HepG2 (cell line): Measurements from ENCODE around the gene DNAJC9. TPM values are rescaled to one million over a fixed set of nuclear protein-coding genes. Genes with fewer than 3 reads are reported as not detected.

Experiments used
- ATAC-seq: fragments of 200-7000 bp; cut with Tn5 transposase; 3 replicates; pipeline ENCODE4 v1.9.1; 2020; ENCODE audit warnings: mild to moderate bottlenecking, moderate library complexity
- BruUV-seq: library from RNA; stranded (reverse); fragments of 400-500 nt; replicated peaks from 2 replicates; lab custom pipeline; 2021; lab: Mats Ljungman, UMichigan
- CTCF ChIA-PET: fragments of 300-600 bp; formaldehyde crosslinking; extraction: SDS; loops from one replicate; lab custom pipeline; 2021; ENCODE audit warnings: low total read pairs, inconsistent platforms, low intra/inter-chr PET ratio; lab: Yijun Ruan, JAX
- POLR2A ChIA-PET: fragments of 350-600 bp; sonication (Branson Sonifier 250); formaldehyde crosslinking; loops from one replicate; lab custom pipeline; 2020; ENCODE audit warnings: antibody characterized with exemption, inconsistent platforms; lab: Yijun Ruan, JAX
- DNase-seq: peaks from one replicate; pipeline ENCODE4 v3.0.0-alpha.2; 2015; ENCODE audit warnings: low spot score
- FAIRE-seq: peaks from 3 replicates; lab custom pipeline; 2011; peaks lifted over from hg19 to GRCh38; lab: Jason Lieb, UNC
- H2AFZ ChIP-seq: one replicate; pipeline ENCODE4 v1.6.1; 2011; ENCODE audit warnings: low read length, inconsistent platforms
- H3K27ac ChIP-seq: fragments of 300-600 bp; 3 replicates; pipeline ENCODE4 v1.8.0; 2011; ENCODE audit warnings: mixed run types, mild to moderate bottlenecking, mixed read lengths, low read length, inconsistent platforms; ENCODE audit not compliant: insufficient read depth; ENCODE audit errors: extremely low read length
- H3K27me3 ChIP-seq, 2 experiments: fragments of 200-600 bp in 1 of 2; 2 replicates in 1 of 2; 3 replicates in 1 of 2; pipeline versions ENCODE4 v1.6.0 to v1.8.0; 2011; ENCODE audit warnings: low read length in 2 of 2, mild to moderate bottlenecking in 2 of 2, moderate library complexity in 2 of 2, inconsistent platforms in 1 of 2; ENCODE audit not compliant: insufficient read depth in 2 of 2, control insufficient read depth in 1 of 2
- H3K36me3 ChIP-seq, 2 experiments: fragments of 200-600 bp in 1 of 2; replicated peaks in 1 of 2; 2 replicates in 1 of 2; 3 replicates in 1 of 2; pipeline versions ENCODE4 v1.5.1 to v1.8.0; 2011; ENCODE audit warnings: low read length in 2 of 2, inconsistent platforms in 1 of 2; ENCODE audit not compliant: insufficient read depth in 2 of 2, control insufficient read depth in 1 of 2
- H3K4me1 ChIP-seq: 2 replicates; pipeline ENCODE4 v1.5.1; 2012; ENCODE audit warnings: low read length, inconsistent platforms; ENCODE audit not compliant: insufficient read depth
- H3K4me2 ChIP-seq: 2 replicates; pipeline ENCODE4 v1.6.0; 2011; ENCODE audit warnings: low read depth, low read length, inconsistent platforms
- H3K4me3 ChIP-seq, 3 experiments: fragments of 200-600 bp in 1 of 3; sonication (generic), shearing (Covaris generic) in 1 of 3; replicated peaks in 1 of 3; 2 replicates each; pipeline ENCODE4 v1.5.1; 2011 to 2016; ENCODE audit warnings: low read length in 3 of 3, inconsistent platforms in 2 of 3, low read depth in 2 of 3, mild to moderate bottlenecking in 2 of 3, control low read depth in 1 of 3, mixed read lengths in 1 of 3; ENCODE audit not compliant: insufficient read depth in 1 of 3
- H3K79me2 ChIP-seq: one replicate; pipeline ENCODE4 v1.6.1; 2011; ENCODE audit warnings: low read length, inconsistent platforms; ENCODE audit not compliant: insufficient read depth
- H3K9ac ChIP-seq: 2 replicates; pipeline ENCODE4 v1.6.0; 2011; ENCODE audit warnings: mild to moderate bottlenecking, low read depth, low read length, inconsistent platforms; ENCODE audit not compliant: insufficient read depth
- H3K9me3 ChIP-seq: 2 replicates; pipeline ENCODE4 v1.5.1; 2012; ENCODE audit warnings: mild to moderate bottlenecking, low read length
- H4K20me1 ChIP-seq: 2 replicates; pipeline ENCODE4 v1.6.0; 2011; ENCODE audit warnings: inconsistent platforms, mild to moderate bottlenecking, low read length, moderate library complexity; ENCODE audit not compliant: insufficient read depth
- DNMT3B ChIP-seq: conservative IDR thresholded peaks from 2 replicates; pipeline ENCODE4 v1.6.1; 2016; ENCODE audit warnings: missing biosample characterization, control low read depth
- HDAC6 ChIP-seq: fragments of 200-600 bp; sonication (generic); IDR thresholded peaks from 2 replicates; pipeline ENCODE4 v1.7.0; 2017; ENCODE audit warnings: mild to moderate bottlenecking, antibody characterized with exemption, low read length, low read depth
- MAFF ChIP-seq: IDR thresholded peaks from 2 replicates; pipeline ENCODE4 v1.6.1; 2011; ENCODE audit warnings: low read depth, low read length, improper control_type of control experiment
- MAFK ChIP-seq, 2 experiments: IDR thresholded peaks in 1 of 2; conservative IDR thresholded peaks in 1 of 2; 2 replicates each; pipeline ENCODE4 v1.6.1; 2011; ENCODE audit warnings: improper control_type of control experiment in 2 of 2, low read length in 2 of 2
- ZNF143 ChIP-seq: sonication (generic); formaldehyde crosslinking; IDR thresholded peaks from 2 replicates; pipeline ENCODE4 v1.4.0; 2020; ENCODE audit warnings: missing genetic modification reagents
- ZNF235 ChIP-seq: sonication (generic); formaldehyde crosslinking; IDR thresholded peaks from 2 replicates; pipeline ENCODE4 v1.8.1; 2023; ENCODE audit warnings: mild to moderate bottlenecking, missing genetic modification reagents, borderline replicate concordance
- ZNF335 ChIP-seq: sonication (generic); formaldehyde crosslinking; IDR thresholded peaks from 2 replicates; pipeline ENCODE4 v1.4.0; 2020; ENCODE audit warnings: missing genetic modification reagents
- ZNF782 ChIP-seq: sonication (generic); formaldehyde crosslinking; IDR thresholded peaks from 2 replicates; pipeline ENCODE4 v1.4.0; 2020; ENCODE audit warnings: missing genetic modification reagents, mild to moderate bottlenecking, borderline replicate concordance
- WGBS: methylation state at CpG from one replicate; pipeline ENCODE4 v1.1.6; 2017; ENCODE audit warnings: low lambda C conversion rate; 5-methylcytosine and 5-hydroxymethylcytosine counted together
- in situ Hi-C: cut with HindIII; loops from 2 replicates; pipeline ENCODE4 v1.10.0; 2017; ENCODE audit warnings: low pct_unique_long_range_greater_than_20kb; ENCODE audit not compliant: extremely low pct_ligation_motif_present
- intact Hi-C: fragments of 100-400 bp; cut with micrococcal nuclease; formaldehyde crosslinking; loops from one replicate; pipeline ENCODE4 v1.10.0; 2022; ENCODE audit not compliant: unreplicated experiment
- polyA plus RNA-seq, 8 experiments: library from polyadenylated mRNA; depleted of rRNA in 3 of 8; stranded (reverse) in 7 of 8; unstranded in 1 of 8; fragments of >200 nt; fragmentation: Illumina TruSeq in 4 of 8; extraction: Trizol in 4 of 8; gene quantifications; 2 replicates each; pipeline versions ENCODE4 v1.2.1 to v1.2.3, GENCODE V29; 2011 to 2016; ENCODE audit warnings: low read depth in 4 of 8, missing spikeins in 1 of 8, mixed read lengths in 1 of 8; ENCODE audit not compliant: insufficient read depth in 1 of 8
- total RNA-seq, 5 experiments: library from RNA; depleted of rRNA; stranded (reverse); fragments of >200 nt; fragmentation: Illumina TruSeq; extraction: Trizol; gene quantifications; 2 replicates each; pipeline ENCODE4 v1.2.3, GENCODE V29; 2016; ENCODE audit warnings: low read depth in 1 of 5

The DNAJC9 gene
- total and polyA plus RNA-seq, 2 of the 13 experiments (the other 11 are each of a cell fraction or from before 2014, with no cell fraction given), result 15.9 to 60.3 TPM

GRCh38 chr10:73281097-73281496, 34.0 kb upstream of the DNAJC9 start:
- Histone ChIP-seq H3K9me3 (no peaks in the 10 kb centered on the region), H3K79me2 (no peaks in the 10 kb centered on the region), H3K27me3 (no peaks in the 10 kb centered on the region), H3K27ac (no peak overlapping the region), H3K4me1 (no peaks in the 10 kb centered on the region), H3K4me3 (no peak overlapping the region), H3K36me3 (no peaks in the 10 kb centered on the region), H3K4me2 (no peak overlapping the region), H4K20me1 (no peaks in the 10 kb centered on the region), H3K9ac (no peak overlapping the region), H2AFZ (no peak overlapping the region)
- no peak for TF ChIP-seq ZNF235 (CRISPR knock-in tag)
- in situ Hi-C loops (no loop called here), intact Hi-C loops (no loop called here)
- CTCF ChIA-PET, result no interaction called here
- ATAC-seq (no peak), DNase-seq (no peak), FAIRE-seq (no peak)
- 88% methylated on average over 3 of the region's 3 CpGs for WGBS
- BruUV-seq, result no TSS peak
- POLR2A ChIA-PET, result no interaction called here

- intact Hi-C loops, result loop anchor here (5.0 kb wide), 1 partner anchor 93 kb away; the partner anchor contains the start of gene CFAP70
- Histone ChIP-seq H3K27me3 (no peaks in the 10 kb centered on the region), H3K9ac (no peak overlapping the region), H3K36me3 (no peaks in the 10 kb centered on the region), H2AFZ (no peak overlapping the region), H4K20me1 (no peaks in the 10 kb centered on the region), H3K4me3 (no peak overlapping the region), H3K4me2 (no peak overlapping the region), H3K4me1 (no peaks in the 10 kb centered on the region), H3K79me2 (no peaks in the 10 kb centered on the region), H3K9me3 (no peaks in the 10 kb centered on the region), H3K27ac (no peak overlapping the region)
- FAIRE-seq (no peak), ATAC-seq (no peak), DNase-seq (no peak)
- BruUV-seq, result no TSS peak
- WGBS, result 77% methylated on average over 2 of the region's 2 CpGs
- in situ Hi-C loops, result loop anchor here (25.0 kb wide), 1 partner anchor 373 kb away; the partner anchor contains the start of gene MYOZ1
- ChIA-PET POLR2A (interaction anchor here (1.4 to 3.9 kb wide), 2 partner anchors 12 to 17 kb away, joined by 3 to 21 read pairs; partner anchors contain the start of genes DNAJC9 and MRPS16), CTCF (no interaction called here)
- TF ChIP-seq MAFK (conservative IDR thresholded peaks at IDR 0.05 in 1 of 2, IDR thresholded peaks at IDR 0.05 in 1 of 2; ENCODE audit: low read length in 2 of 2) (peak; percentile 29 to 44; a peak in 2 of 4 replicates), DNMT3B (CRISPR knock-in tag) (no peak), ZNF335 (CRISPR knock-in tag) (no peak), HDAC6 (no peak), ZNF782 (CRISPR knock-in tag) (no peak), ZNF143 (CRISPR knock-in tag) (no peak), MAFF (peak; percentile 21; the same call in 1 of the 2 replicates)
These were observed 17.4 kb upstream of the DNAJC9 start for GRCh38 chr10:73264423-73264822.
